Vagina (tissue), 2 donors: ENCODE data around the gene AGRN. TPM values are rescaled to one million over a fixed set of nuclear protein-coding genes. Genes with fewer than 3 reads are reported as not detected.
"Not testable (repeated sequence)": the region's sequence is repeated elsewhere in the genome, so short reads cannot be mapped to it uniquely, and the experiment has no call there.

Experiments used
- DNase-seq, 2 donors: peaks; one replicate each; pipeline ENCODE4 v3.0.0-alpha.2; 2017; ENCODE audit errors: extremely low spot score in 2 of 2
- H3K27ac ChIP-seq: fragments of 200-600 bp; sonication (generic); one replicate; pipeline ENCODE4 v1.5.1; 2019
- H3K27me3 ChIP-seq: fragments of 200-600 bp; sonication (generic); one replicate; pipeline ENCODE4 v1.5.1; 2019
- H3K36me3 ChIP-seq, 2 donors: fragments of 200-600 bp; sonication (generic); one replicate each; pipeline ENCODE4 v1.5.1; 2017 to 2019
- H3K4me1 ChIP-seq: fragments of 200-600 bp; sonication (generic); one replicate; pipeline ENCODE4 v1.5.1; 2019
- H3K4me3 ChIP-seq, 2 donors: fragments of 200-600 bp; sonication (generic); 1 replicate in 1 of 2; 2 replicates in 1 of 2; pipeline ENCODE4 v1.5.1; 2016 to 2019
- H3K9me3 ChIP-seq: fragments of 200-600 bp; sonication (generic); one replicate; pipeline ENCODE4 v1.5.1; 2019
- CTCF ChIP-seq, 3 experiments: fragments of 450-650 bp in 2 of 3; fragments of 200-600 bp in 1 of 3; sonication (generic) in 1 of 3; IDR thresholded peaks; one replicate each; pipeline ENCODE4 v1.5.1; 2017 to 2019; ENCODE audit warnings: antibody characterized with exemption in 3 of 3, mild to moderate bottlenecking in 2 of 3, moderate library complexity in 2 of 3
- POLR2A ChIP-seq, 2 donors: fragments of 450-650 bp; IDR thresholded peaks; one replicate each; pipeline ENCODE4 v1.6.1; 2017; ENCODE audit warnings: antibody characterized with exemption in 2 of 2, mild to moderate bottlenecking in 2 of 2, moderate library complexity in 2 of 2
- POLR2AphosphoS5 ChIP-seq, 2 donors: sonication (generic); formaldehyde crosslinking; IDR thresholded peaks; one replicate each; pipeline ENCODE4 v1.9.0; 2017; ENCODE audit warnings: antibody characterized with exemption in 2 of 2, mild to moderate bottlenecking in 2 of 2, low read depth in 1 of 2; ENCODE audit not compliant: insufficient read depth in 1 of 2
- intact Hi-C: fragments of 100-400 bp; cut with DNase I; formaldehyde crosslinking; loops from one replicate; pipeline ENCODE4 v1.15.1; 2023
- total RNA-seq: library from RNA; depleted of rRNA; stranded (reverse); fragments of >200 nt; gene quantifications from one replicate; pipeline ENCODE4 v1.2.3, GENCODE V29; 2016

The AGRN gene
- total RNA-seq, 1 donor from 2014 or later = 25.5 TPM

GRCh38 chr1:975365-975764 lies 44.6 kb upstream of the AGRN start:
- H3K36me3 ChIP-seq = no peaks in the 10 kb centered on the region
- no peak overlapping the region for H3K27ac ChIP-seq
- H3K27me3 ChIP-seq = peaks cover 4% of the 10 kb centered on the region
- DNase-seq = no peak
- intact Hi-C loops = no loop called here
- H3K9me3 ChIP-seq = no peaks in the 10 kb centered on the region
- peaks cover 27% of the 10 kb centered on the region for H3K4me1 ChIP-seq
- no peak overlapping the region for H3K4me3 ChIP-seq
- TF ChIP-seq CTCF (IDR thresholded peaks at IDR 0.05) (no peak), POLR2A (IDR thresholded peaks at IDR 0.05) (no peak), POLR2AphosphoS5 (IDR thresholded peaks at IDR 0.05; ENCODE audit: insufficient read depth in 1 of 2, low read depth in 1 of 2) (no peak)

GRCh38 chr1:975896-976683 lies 43.8 kb upstream of the AGRN start:
- intact Hi-C loops = no loop called here
- H3K27ac ChIP-seq = no peak overlapping the region
- H3K27me3 ChIP-seq = peaks cover 4% of the 10 kb centered on the region
- H3K36me3 ChIP-seq = no peaks in the 10 kb centered on the region
- DNase-seq = no peak
- peaks cover 23% of the 10 kb centered on the region for H3K4me1 ChIP-seq
- no peaks in the 10 kb centered on the region for H3K9me3 ChIP-seq
- TF ChIP-seq CTCF (IDR thresholded peaks at IDR 0.05) = peak in 2 of 3 experiments; percentile 24 to 59
- TF ChIP-seq POLR2AphosphoS5 (IDR thresholded peaks at IDR 0.05; ENCODE audit: insufficient read depth in 1 of 2, low read depth in 1 of 2) = no peak
- peak overlapping the region; percentile 23 to 34 for H3K4me3 ChIP-seq

GRCh38 chr1:976791-977190 lies 43.1 kb upstream of the AGRN start:
- H3K9me3 ChIP-seq, H3K27ac ChIP-seq, H3K36me3 ChIP-seq, DNase-seq, H3K4me3 ChIP-seq, intact Hi-C loops, H3K27me3 ChIP-seq: not testable (repeated sequence)
- H3K4me1 ChIP-seq = peaks cover 16% of the 10 kb centered on the region

- H3K36me3 ChIP-seq = no peaks in the 10 kb centered on the region
- H3K27me3 ChIP-seq = peaks cover 4% of the 10 kb centered on the region
- intact Hi-C loops = no loop called here
- no peak overlapping the region for H3K27ac ChIP-seq
- H3K4me3 ChIP-seq = no peak overlapping the region
- no peak for DNase-seq
- TF ChIP-seq CTCF (IDR thresholded peaks at IDR 0.05) (no peak), POLR2A (IDR thresholded peaks at IDR 0.05) (no peak), POLR2AphosphoS5 (IDR thresholded peaks at IDR 0.05; ENCODE audit: insufficient read depth in 1 of 2, low read depth in 1 of 2) (no peak)
- peaks cover 14% of the 10 kb centered on the region for H3K4me1 ChIP-seq
- no peaks in the 10 kb centered on the region for H3K9me3 ChIP-seq
Observed at GRCh38 chr1:978069-978834, 41.7 kb upstream of the AGRN start.

GRCh38 chr1:978835-979743 lies 40.8 kb upstream of the AGRN start:
- TF ChIP-seq POLR2A (IDR thresholded peaks at IDR 0.05) = no peak
- no peak for TF ChIP-seq POLR2AphosphoS5 (IDR thresholded peaks at IDR 0.05; ENCODE audit: insufficient read depth in 1 of 2, low read depth in 1 of 2)
- TF ChIP-seq CTCF (IDR thresholded peaks at IDR 0.05) = no peak
- Histone ChIP-seq H3K27me3 (no peaks in the 10 kb centered on the region), H3K9me3 (no peaks in the 10 kb centered on the region), H3K27ac (no peak overlapping the region), H3K4me3 (no peak overlapping the region), H3K4me1 (peaks cover 14% of the 10 kb centered on the region), H3K36me3 (no peaks in the 10 kb centered on the region)
- intact Hi-C loops = no loop called here
- DNase-seq = no peak
